C4-2B (cell line): ENCODE results near the gene GPR68.

Experiments
- CTCF ChIP-seq: fragments of 450-650 bp; conservative IDR thresholded peaks from 2 replicates; pipeline ENCODE4 v1.5.1; 2017; ENCODE audit warnings: mild to moderate bottlenecking
- ZFX ChIP-seq: fragments of 450-650 bp; IDR thresholded peaks from 2 replicates; pipeline ENCODE4 v1.6.1; 2017

- no peak for TF ChIP-seq CTCF
- TF ChIP-seq ZFX = no peak
These were observed 29.1 kb downstream of the GPR68 start for GRCh38 chr14:91215381-91215780.
